Measurements from ENCODE around the gene NDUFAF2. TPM values are rescaled to one million over a fixed set of nuclear protein-coding genes. Genes with fewer than 3 reads are reported as not detected.

NDUFAF2 gene
- total and polyA plus RNA-seq, 10 of the 15 experiments (the other 5 are each of a cell fraction or from before 2014, with no cell fraction given), result 22.4 to 121 (median 65.3) TPM

DNA sequence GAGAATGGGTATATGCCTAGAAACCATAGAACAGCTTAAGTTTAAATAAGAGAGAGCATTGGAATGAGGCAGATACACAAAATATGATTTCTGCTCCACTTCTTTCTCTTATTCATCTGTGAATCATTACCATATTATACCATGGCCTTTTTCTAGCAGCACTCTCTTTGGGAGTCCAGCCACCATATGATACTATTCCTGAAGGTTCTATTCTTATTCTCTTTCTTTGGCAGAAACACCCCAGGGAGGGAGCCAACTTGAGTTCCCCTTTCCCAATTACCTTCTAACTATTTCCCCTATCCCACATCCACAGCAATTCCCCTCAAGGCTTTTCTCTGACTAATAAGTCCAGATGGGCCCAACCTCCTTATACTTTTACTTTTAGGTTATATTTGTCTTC lies 55.9 kb downstream of the NDUFAF2 start:
- CTCF ChIA-PET, result no interaction called here
- RAD21 ChIA-PET (ENCODE audit: unreplicated experiment), result no interaction called here
- no peak for FAIRE-seq
- Histone ChIP-seq H2AFZ (ENCODE audit: control insufficient read depth, low read depth, low read length) (no peak overlapping the region), H3K27ac (ENCODE audit: control insufficient read depth, insufficient read depth) (no peak overlapping the region), H3K4me1 (ENCODE audit: control insufficient read depth, insufficient read depth, low read length) (no peaks in the 10 kb centered on the region), H3K9ac (ENCODE audit: control insufficient read depth, insufficient read depth, low read length) (no peak overlapping the region), H3K4me2 (ENCODE audit: control insufficient read depth, insufficient read depth) (no peak overlapping the region), H3K36me3 (ENCODE audit: control insufficient read depth in 2 of 2, insufficient read depth in 2 of 2, low read length in 1 of 2) (no peaks in the 10 kb centered on the region), H3K9me3 (replicated peaks; ENCODE audit: control insufficient read depth, insufficient read depth, low read length) (no peaks in the 10 kb centered on the region), H3K27me3 (replicated peaks in 1 of 2; ENCODE audit: control insufficient read depth in 2 of 2, insufficient read depth in 2 of 2, low read length in 1 of 2) (no peaks in the 10 kb centered on the region), H3K79me2 (ENCODE audit: control insufficient read depth, insufficient read depth, low read length) (no peaks in the 10 kb centered on the region), H3K4me3 (no peak overlapping the region), H4K20me1 (ENCODE audit: control insufficient read depth, insufficient read depth) (no peaks in the 10 kb centered on the region)
- POLR2A ChIA-PET, result no interaction called here
- SMC1A ChIA-PET (ENCODE audit: uncharacterized antibody, unreplicated experiment), result no interaction called here
- intact Hi-C loops (cut with micrococcal nuclease; ENCODE audit: unreplicated experiment), result no loop called here
- no peak for ATAC-seq
- DNase-seq (ENCODE audit: low read depth, low spot score), result no peak
- in situ Hi-C loops (cut with MboI), result no loop called here
- no TSS peak for BruUV-seq (replicated peaks)
- TF ChIP-seq ZNF217 (IDR thresholded peaks at IDR 0.05) (no peak), POLR2AphosphoS2 (IDR thresholded peaks at IDR 0.05; ENCODE audit: low read depth, low read length) (no peak), MYB (IDR thresholded peaks at IDR 0.05; ENCODE audit: borderline replicate concordance, low read depth, low read length) (no peak), MTA2 (IDR thresholded peaks at IDR 0.05; ENCODE audit: low read depth) (no peak), ZZZ3 (IDR thresholded peaks at IDR 0.05; ENCODE audit: control insufficient read depth, insufficient read length, low read depth) (no peak), SREBF1 (IDR thresholded peaks at IDR 0.05; ENCODE audit: low read length) (no peak), JUNB (IDR thresholded peaks at IDR 0.05) (no peak)
- TF ChIP-seq, protein P1, sequence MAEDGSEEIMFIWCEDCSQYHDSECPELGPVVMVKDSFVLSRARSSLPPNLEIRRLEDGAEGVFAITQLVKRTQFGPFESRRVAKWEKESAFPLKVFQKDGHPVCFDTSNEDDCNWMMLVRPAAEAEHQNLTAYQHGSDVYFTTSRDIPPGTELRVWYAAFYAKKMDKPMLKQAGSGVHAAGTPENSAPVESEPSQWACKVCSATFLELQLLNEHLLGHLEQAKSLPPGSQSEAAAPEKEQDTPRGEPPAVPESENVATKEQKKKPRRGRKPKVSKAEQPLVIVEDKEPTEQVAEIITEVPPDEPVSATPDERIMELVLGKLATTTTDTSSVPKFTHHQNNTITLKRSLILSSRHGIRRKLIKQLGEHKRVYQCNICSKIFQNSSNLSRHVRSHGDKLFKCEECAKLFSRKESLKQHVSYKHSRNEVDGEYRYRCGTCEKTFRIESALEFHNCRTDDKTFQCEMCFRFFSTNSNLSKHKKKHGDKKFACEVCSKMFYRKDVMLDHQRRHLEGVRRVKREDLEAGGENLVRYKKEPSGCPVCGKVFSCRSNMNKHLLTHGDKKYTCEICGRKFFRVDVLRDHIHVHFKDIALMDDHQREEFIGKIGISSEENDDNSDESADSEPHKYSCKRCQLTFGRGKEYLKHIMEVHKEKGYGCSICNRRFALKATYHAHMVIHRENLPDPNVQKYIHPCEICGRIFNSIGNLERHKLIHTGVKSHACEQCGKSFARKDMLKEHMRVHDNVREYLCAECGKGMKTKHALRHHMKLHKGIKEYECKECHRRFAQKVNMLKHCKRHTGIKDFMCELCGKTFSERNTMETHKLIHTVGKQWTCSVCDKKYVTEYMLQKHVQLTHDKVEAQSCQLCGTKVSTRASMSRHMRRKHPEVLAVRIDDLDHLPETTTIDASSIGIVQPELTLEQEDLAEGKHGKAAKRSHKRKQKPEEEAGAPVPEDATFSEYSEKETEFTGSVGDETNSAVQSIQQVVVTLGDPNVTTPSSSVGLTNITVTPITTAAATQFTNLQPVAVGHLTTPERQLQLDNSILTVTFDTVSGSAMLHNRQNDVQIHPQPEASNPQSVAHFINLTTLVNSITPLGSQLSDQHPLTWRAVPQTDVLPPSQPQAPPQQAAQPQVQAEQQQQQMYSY (CRISPR knock-in tag; IDR thresholded peaks at IDR 0.05), result no peak
- TF ChIP-seq, protein P2, sequence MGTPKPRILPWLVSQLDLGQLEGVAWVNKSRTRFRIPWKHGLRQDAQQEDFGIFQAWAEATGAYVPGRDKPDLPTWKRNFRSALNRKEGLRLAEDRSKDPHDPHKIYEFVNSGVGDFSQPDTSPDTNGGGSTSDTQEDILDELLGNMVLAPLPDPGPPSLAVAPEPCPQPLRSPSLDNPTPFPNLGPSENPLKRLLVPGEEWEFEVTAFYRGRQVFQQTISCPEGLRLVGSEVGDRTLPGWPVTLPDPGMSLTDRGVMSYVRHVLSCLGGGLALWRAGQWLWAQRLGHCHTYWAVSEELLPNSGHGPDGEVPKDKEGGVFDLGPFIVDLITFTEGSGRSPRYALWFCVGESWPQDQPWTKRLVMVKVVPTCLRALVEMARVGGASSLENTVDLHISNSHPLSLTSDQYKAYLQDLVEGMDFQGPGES (IDR thresholded peaks at IDR 0.05), result no peak
- TF ChIP-seq, protein P3, sequence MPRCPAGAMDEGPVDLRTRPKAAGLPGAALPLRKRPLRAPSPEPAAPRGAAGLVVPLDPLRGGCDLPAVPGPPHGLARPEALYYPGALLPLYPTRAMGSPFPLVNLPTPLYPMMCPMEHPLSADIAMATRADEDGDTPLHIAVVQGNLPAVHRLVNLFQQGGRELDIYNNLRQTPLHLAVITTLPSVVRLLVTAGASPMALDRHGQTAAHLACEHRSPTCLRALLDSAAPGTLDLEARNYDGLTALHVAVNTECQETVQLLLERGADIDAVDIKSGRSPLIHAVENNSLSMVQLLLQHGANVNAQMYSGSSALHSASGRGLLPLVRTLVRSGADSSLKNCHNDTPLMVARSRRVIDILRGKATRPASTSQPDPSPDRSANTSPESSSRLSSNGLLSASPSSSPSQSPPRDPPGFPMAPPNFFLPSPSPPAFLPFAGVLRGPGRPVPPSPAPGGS (IDR thresholded peaks at IDR 0.05; ENCODE audit: borderline replicate concordance, insufficient read depth, low read depth, low read length, poor library complexity, severe bottlenecking), result no peak
- TF ChIP-seq, protein P4, sequence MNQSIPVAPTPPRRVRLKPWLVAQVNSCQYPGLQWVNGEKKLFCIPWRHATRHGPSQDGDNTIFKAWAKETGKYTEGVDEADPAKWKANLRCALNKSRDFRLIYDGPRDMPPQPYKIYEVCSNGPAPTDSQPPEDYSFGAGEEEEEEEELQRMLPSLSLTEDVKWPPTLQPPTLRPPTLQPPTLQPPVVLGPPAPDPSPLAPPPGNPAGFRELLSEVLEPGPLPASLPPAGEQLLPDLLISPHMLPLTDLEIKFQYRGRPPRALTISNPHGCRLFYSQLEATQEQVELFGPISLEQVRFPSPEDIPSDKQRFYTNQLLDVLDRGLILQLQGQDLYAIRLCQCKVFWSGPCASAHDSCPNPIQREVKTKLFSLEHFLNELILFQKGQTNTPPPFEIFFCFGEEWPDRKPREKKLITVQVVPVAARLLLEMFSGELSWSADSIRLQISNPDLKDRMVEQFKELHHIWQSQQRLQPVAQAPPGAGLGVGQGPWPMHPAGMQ (IDR thresholded peaks at IDR 0.05; ENCODE audit: borderline replicate concordance), result no peak
- TF ChIP-seq, protein P5, sequence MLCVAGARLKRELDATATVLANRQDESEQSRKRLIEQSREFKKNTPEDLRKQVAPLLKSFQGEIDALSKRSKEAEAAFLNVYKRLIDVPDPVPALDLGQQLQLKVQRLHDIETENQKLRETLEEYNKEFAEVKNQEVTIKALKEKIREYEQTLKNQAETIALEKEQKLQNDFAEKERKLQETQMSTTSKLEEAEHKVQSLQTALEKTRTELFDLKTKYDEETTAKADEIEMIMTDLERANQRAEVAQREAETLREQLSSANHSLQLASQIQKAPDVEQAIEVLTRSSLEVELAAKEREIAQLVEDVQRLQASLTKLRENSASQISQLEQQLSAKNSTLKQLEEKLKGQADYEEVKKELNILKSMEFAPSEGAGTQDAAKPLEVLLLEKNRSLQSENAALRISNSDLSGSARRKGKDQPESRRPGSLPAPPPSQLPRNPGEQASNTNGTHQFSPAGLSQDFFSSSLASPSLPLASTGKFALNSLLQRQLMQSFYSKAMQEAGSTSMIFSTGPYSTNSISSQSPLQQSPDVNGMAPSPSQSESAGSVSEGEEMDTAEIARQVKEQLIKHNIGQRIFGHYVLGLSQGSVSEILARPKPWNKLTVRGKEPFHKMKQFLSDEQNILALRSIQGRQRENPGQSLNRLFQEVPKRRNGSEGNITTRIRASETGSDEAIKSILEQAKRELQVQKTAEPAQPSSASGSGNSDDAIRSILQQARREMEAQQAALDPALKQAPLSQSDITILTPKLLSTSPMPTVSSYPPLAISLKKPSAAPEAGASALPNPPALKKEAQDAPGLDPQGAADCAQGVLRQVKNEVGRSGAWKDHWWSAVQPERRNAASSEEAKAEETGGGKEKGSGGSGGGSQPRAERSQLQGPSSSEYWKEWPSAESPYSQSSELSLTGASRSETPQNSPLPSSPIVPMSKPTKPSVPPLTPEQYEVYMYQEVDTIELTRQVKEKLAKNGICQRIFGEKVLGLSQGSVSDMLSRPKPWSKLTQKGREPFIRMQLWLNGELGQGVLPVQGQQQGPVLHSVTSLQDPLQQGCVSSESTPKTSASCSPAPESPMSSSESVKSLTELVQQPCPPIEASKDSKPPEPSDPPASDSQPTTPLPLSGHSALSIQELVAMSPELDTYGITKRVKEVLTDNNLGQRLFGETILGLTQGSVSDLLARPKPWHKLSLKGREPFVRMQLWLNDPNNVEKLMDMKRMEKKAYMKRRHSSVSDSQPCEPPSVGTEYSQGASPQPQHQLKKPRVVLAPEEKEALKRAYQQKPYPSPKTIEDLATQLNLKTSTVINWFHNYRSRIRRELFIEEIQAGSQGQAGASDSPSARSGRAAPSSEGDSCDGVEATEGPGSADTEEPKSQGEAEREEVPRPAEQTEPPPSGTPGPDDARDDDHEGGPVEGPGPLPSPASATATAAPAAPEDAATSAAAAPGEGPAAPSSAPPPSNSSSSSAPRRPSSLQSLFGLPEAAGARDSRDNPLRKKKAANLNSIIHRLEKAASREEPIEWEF (IDR thresholded peaks at IDR 0.05; ENCODE audit: insufficient replicate concordance, low read depth, low read length), result no peak
